ENCODE measurements around the gene PLXDC2. TPM values are rescaled to one million over a fixed set of nuclear protein-coding genes. Genes with fewer than 3 reads are reported as not detected.

Gene PLXDC2
- total RNA-seq, 1 donor from 2014 or later, result 0.16 TPM

GRCh38 chr10:19983880-19984565, 167.8 kb downstream of the PLXDC2 start:
- H3K9me3 Mint-ChIP-seq, result no peaks in the 10 kb centered on the region
- H3K4me3 Mint-ChIP-seq, result no peak overlapping the region
- ChIA-PET POLR2A (no interaction called here), CTCF (no interaction called here)
- DNase-seq, result no peak
- ATAC-seq (ENCODE audit: low read depth), result no peak
- H3K27ac Mint-ChIP-seq, result no peak overlapping the region
- no peaks in the 10 kb centered on the region for H3K4me1 Mint-ChIP-seq
- intact Hi-C loops (cut with micrococcal nuclease), result no loop called here
- no peaks in the 10 kb centered on the region for H3K27me3 Mint-ChIP-seq
- no peaks in the 10 kb centered on the region for H3K36me3 Mint-ChIP-seq (ENCODE audit: low read depth)
- no peak for TF ChIP-seq CTCF (IDR thresholded peaks at IDR 0.05)

- Mint-ChIP-seq H3K27ac (no peak overlapping the region), H3K4me3 (no peak overlapping the region), H3K9me3 (no peaks in the 10 kb centered on the region), H3K36me3 (ENCODE audit: low read depth) (no peaks in the 10 kb centered on the region), H3K4me1 (no peaks in the 10 kb centered on the region), H3K27me3 (no peaks in the 10 kb centered on the region)
- CTCF ChIA-PET, result interaction anchor here (0.6 kb wide), 1 partner anchor 21 kb away, joined by 3 read pairs; no protein-coding TSS in a partner anchor
- POLR2A ChIA-PET, result no interaction called here
- DNase-seq (no peak), ATAC-seq (ENCODE audit: low read depth) (no peak)
- intact Hi-C loops (cut with micrococcal nuclease), result no loop called here
- TF ChIP-seq CTCF (IDR thresholded peaks at IDR 0.05), result no peak
Observed at GRCh38 chr10:19985745-19986144, 169.5 kb downstream of the PLXDC2 start.

GRCh38 chr10:19986591-19986990, 170.4 kb downstream of the PLXDC2 start:
- Mint-ChIP-seq H3K36me3 (ENCODE audit: low read depth) (no peaks in the 10 kb centered on the region), H3K4me1 (no peaks in the 10 kb centered on the region), H3K4me3 (no peak overlapping the region), H3K27ac (no peak overlapping the region), H3K27me3 (no peaks in the 10 kb centered on the region), H3K9me3 (no peaks in the 10 kb centered on the region)
- CTCF ChIA-PET, result no interaction called here
- ATAC-seq (ENCODE audit: low read depth) (no peak), DNase-seq (no peak)
- intact Hi-C loops (cut with micrococcal nuclease), result no loop called here
- TF ChIP-seq CTCF (IDR thresholded peaks at IDR 0.05), result no peak
- POLR2A ChIA-PET, result no interaction called here

- no peak for TF ChIP-seq CTCF (IDR thresholded peaks at IDR 0.05)
- H3K27me3 Mint-ChIP-seq, result no peaks in the 10 kb centered on the region
- H3K36me3 Mint-ChIP-seq (ENCODE audit: low read depth), result no peaks in the 10 kb centered on the region
- no peaks in the 10 kb centered on the region for H3K9me3 Mint-ChIP-seq
- no peaks in the 10 kb centered on the region for H3K4me1 Mint-ChIP-seq
- ChIA-PET POLR2A (no interaction called here), CTCF (no interaction called here)
- ATAC-seq (ENCODE audit: low read depth) (no peak), DNase-seq (no peak)
- H3K4me3 Mint-ChIP-seq, result no peak overlapping the region
- no peak overlapping the region for H3K27ac Mint-ChIP-seq
- intact Hi-C loops (cut with micrococcal nuclease), result no loop called here
Observed at GRCh38 chr10:19987931-19988330, 171.7 kb downstream of the PLXDC2 start.

GRCh38 chr10:19993714-19994315, 177.6 kb downstream of the PLXDC2 start:
- Mint-ChIP-seq H3K27ac (no peak overlapping the region), H3K27me3 (no peaks in the 10 kb centered on the region), H3K4me3 (no peak overlapping the region), H3K36me3 (ENCODE audit: low read depth) (no peaks in the 10 kb centered on the region), H3K9me3 (peaks cover 2% of the 10 kb centered on the region), H3K4me1 (no peaks in the 10 kb centered on the region)
- ChIA-PET POLR2A (no interaction called here), CTCF (no interaction called here)
- DNase-seq, result no peak
- no peak for ATAC-seq (ENCODE audit: low read depth)
- no peak for TF ChIP-seq CTCF (IDR thresholded peaks at IDR 0.05)
- intact Hi-C loops (cut with micrococcal nuclease), result no loop called here

Measured in activated B cell treated with CpG ODN at 0.5 μM for 24 hours (primary cell).